Stimulated activated CD4-positive, alpha-beta T cell treated with anti-CD3 and anti-CD28 coated beads, Interleukin-15, amount 100 ng/mL, for 1 hour (primary cell): ENCODE data around the gene SIK2.

Experiments
- DNase-seq, 2 donors: peaks; one replicate each; pipeline ENCODE4 v3.0.0-alpha.2; 2020; ENCODE audit warnings: low read depth in 1 of 2, low spot score in 1 of 2

Gene SIK2

GRCh38 chr11:111601979-111602864 is at the start of gene SIK2:
SIK2 (plus strand) TSS chr11:111602449; CDS start chr11:111602564, 115 bp downstream.
- peak; percentile 75 for DNase-seq

- no peak for DNase-seq
Observed at GRCh38 chr11:111554532-111554931, 47.7 kb upstream of the SIK2 start.

- no peak for DNase-seq
Observed at GRCh38 chr11:111555255-111555654, 47.0 kb upstream of the SIK2 start.

- no peak for DNase-seq
Observed at GRCh38 chr11:111557425-111558111, 44.7 kb upstream of the SIK2 start.

- no peak for DNase-seq
Observed at GRCh38 chr11:111559800-111560464, 42.3 kb upstream of the SIK2 start.

- no peak for DNase-seq
Observed at GRCh38 chr11:111560800-111561199, 41.4 kb upstream of the SIK2 start.

- DNase-seq = no peak
Observed at GRCh38 chr11:111561306-111561705, 40.9 kb upstream of the SIK2 start.

GRCh38 chr11:111561791-111562325 is 40.4 kb upstream of the SIK2 start:
- no peak for DNase-seq

GRCh38 chr11:111562692-111563389 is 39.4 kb upstream of the SIK2 start:
- no peak for DNase-seq

- peak in 1 of 2 donors; percentile 35 for DNase-seq
Observed at GRCh38 chr11:111565114-111565720, 37.0 kb upstream of the SIK2 start.

- DNase-seq = no peak
Observed at GRCh38 chr11:111566324-111566723, 35.9 kb upstream of the SIK2 start.

GRCh38 chr11:111569476-111569875 is 32.8 kb upstream of the SIK2 start:
- DNase-seq = no peak

- DNase-seq = no peak
Observed at GRCh38 chr11:111570796-111571195, 31.5 kb upstream of the SIK2 start.

- DNase-seq = no peak
Observed at GRCh38 chr11:111571829-111572501, 30.3 kb upstream of the SIK2 start.

GRCh38 chr11:111572581-111572980 is 29.7 kb upstream of the SIK2 start:
- no peak for DNase-seq

GRCh38 chr11:111573821-111574249 is 28.4 kb upstream of the SIK2 start:
- DNase-seq = no peak

GRCh38 chr11:111574373-111575225 is 27.6 kb upstream of the SIK2 start:
- DNase-seq = no peak

- DNase-seq = no peak
Observed at GRCh38 chr11:111575740-111576139, 26.5 kb upstream of the SIK2 start.

- DNase-seq = no peak
Observed at GRCh38 chr11:111577821-111578220, 24.4 kb upstream of the SIK2 start.
